Measurements from ENCODE around the gene ZBED4.

DNA sequence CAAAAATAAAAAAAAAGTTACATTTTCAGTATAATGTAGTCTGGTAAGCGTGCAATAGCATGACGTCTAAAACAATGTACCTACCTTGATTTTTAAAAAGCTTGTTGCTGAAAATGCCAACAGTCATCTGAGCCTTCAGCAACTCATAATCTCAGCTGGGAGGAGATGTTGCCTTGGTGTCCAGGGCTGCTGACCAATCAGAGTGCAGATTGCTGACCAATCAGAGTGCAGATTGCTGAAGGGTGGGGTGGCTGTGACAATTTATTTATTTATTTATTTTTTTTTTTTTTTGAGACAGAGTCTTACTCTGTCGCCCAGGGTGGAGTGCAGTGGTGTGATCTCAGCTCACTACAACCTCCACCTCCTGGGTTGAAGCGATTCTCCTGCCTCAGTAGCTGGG lies 17.8 kb downstream of the ZBED4 start:
- no peak for TF ChIP-seq POLR2A (IDR thresholded peaks at IDR 0.05)
- TF ChIP-seq, protein P1, sequence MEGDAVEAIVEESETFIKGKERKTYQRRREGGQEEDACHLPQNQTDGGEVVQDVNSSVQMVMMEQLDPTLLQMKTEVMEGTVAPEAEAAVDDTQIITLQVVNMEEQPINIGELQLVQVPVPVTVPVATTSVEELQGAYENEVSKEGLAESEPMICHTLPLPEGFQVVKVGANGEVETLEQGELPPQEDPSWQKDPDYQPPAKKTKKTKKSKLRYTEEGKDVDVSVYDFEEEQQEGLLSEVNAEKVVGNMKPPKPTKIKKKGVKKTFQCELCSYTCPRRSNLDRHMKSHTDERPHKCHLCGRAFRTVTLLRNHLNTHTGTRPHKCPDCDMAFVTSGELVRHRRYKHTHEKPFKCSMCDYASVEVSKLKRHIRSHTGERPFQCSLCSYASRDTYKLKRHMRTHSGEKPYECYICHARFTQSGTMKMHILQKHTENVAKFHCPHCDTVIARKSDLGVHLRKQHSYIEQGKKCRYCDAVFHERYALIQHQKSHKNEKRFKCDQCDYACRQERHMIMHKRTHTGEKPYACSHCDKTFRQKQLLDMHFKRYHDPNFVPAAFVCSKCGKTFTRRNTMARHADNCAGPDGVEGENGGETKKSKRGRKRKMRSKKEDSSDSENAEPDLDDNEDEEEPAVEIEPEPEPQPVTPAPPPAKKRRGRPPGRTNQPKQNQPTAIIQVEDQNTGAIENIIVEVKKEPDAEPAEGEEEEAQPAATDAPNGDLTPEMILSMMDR (IDR thresholded peaks at IDR 0.05), result no peak

All from right lobe of liver (tissue), 4 donors.